Measurements from ENCODE around the gene COL18A1.
"Not testable (repeated sequence)": the region's sequence is repeated elsewhere in the genome, so short reads cannot be mapped to it uniquely, and the experiment has no call there.

COL18A1 gene
- long read RNA-seq, donor 1, partial matches to known transcripts = 47 of 47 reads
- long read RNA-seq, donor 1, other reads (novel, unspliced or antisense) = 0 of 47 reads
- long read RNA-seq, donor 2, full-length matches to known transcripts = 2 of 89 reads
- long read RNA-seq, donor 2, partial matches to known transcripts = 87 of 89 reads
- long read RNA-seq, donor 2, other reads (novel, unspliced or antisense) = 0 of 89 reads
- long read RNA-seq, donor 3, partial matches to known transcripts = 32 of 34 reads
- long read RNA-seq, donor 3, other reads (novel, unspliced or antisense) = 0 of 34 reads
- long read RNA-seq, donor 4, full-length matches to known transcripts = 2 of 95 reads
- long read RNA-seq, donor 4, partial matches to known transcripts = 93 of 95 reads
- long read RNA-seq, donor 4, other reads (novel, unspliced or antisense) = 0 of 95 reads
- long read RNA-seq, donor 5, full-length matches to known transcripts = 6 of 78 reads
- long read RNA-seq, donor 5, partial matches to known transcripts = 72 of 78 reads
- long read RNA-seq, donor 5, other reads (novel, unspliced or antisense) = 0 of 78 reads
- long read RNA-seq, donor 6, transcript COL18A1-207 (5 exons, 2,515 nt) = major isoform, 5 of 227 reads
- long read RNA-seq, donor 6, partial matches to known transcripts = 222 of 227 reads
- long read RNA-seq, donor 6, other reads (novel, unspliced or antisense) = 0 of 227 reads
- long read RNA-seq, donor 7, full-length matches to known transcripts = 5 of 182 reads
- long read RNA-seq, donor 7, partial matches to known transcripts = 177 of 182 reads
- long read RNA-seq, donor 7, other reads (novel, unspliced or antisense) = 0 of 182 reads
- long read RNA-seq, donor 8, full-length matches to known transcripts = 2 of 81 reads
- long read RNA-seq, donor 8, partial matches to known transcripts = 79 of 81 reads
- long read RNA-seq, donor 8, other reads (novel, unspliced or antisense) = 0 of 81 reads

- DNase-seq = no peak
Measured at GRCh38 chr21:45404730-45405270, at the start of gene COL18A1. Gene COL18A1, plus strand, starts transcription at chr21:45405165. Its CDS starts 66 bp downstream, at chr21:45405231.

GRCh38 chr21:45355573-45355972 is 49.4 kb upstream of the COL18A1 start:
- DNase-seq = no peak

- DNase-seq = no peak
Measured at GRCh38 chr21:45356251-45356650, 48.7 kb upstream of the COL18A1 start.

DNA sequence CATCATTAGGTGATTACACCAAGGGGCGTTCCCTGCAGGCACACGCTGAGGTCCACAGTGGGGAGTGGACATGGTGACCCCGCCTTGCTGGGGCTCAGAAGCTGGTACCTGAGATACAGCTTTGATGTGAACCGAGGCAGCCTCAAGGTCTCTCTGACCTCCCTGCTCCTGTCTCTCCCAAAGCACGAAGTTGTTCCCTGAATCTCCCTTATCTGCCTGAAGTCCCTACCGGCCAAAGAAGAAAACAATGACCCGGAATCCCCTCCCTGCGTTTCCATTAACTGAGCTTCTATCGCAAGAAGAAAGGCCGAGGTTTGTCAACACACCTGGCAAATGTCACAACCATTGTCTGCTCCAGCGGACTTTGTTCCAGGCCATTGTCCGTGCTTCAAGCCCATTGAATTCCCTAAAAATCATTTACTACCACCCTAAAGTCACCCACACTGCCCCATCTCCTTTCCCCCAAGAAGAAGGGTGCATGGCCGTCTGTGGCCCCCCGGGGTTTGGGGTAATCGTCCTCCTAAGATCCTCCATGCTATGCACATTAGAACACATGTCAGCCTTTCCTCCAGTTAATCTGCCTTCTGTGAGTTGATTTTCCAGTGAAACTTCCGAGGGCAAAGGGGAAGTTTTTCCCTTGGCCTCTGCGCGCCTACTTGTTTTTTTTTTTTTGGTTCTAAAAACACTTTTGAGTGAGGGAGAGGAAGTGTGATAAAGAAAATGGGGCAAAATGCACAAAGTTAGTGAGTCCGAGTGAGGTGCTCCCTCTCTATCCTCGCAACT is 48.1 kb upstream of the COL18A1 start:
- DNase-seq = no peak

DNA sequence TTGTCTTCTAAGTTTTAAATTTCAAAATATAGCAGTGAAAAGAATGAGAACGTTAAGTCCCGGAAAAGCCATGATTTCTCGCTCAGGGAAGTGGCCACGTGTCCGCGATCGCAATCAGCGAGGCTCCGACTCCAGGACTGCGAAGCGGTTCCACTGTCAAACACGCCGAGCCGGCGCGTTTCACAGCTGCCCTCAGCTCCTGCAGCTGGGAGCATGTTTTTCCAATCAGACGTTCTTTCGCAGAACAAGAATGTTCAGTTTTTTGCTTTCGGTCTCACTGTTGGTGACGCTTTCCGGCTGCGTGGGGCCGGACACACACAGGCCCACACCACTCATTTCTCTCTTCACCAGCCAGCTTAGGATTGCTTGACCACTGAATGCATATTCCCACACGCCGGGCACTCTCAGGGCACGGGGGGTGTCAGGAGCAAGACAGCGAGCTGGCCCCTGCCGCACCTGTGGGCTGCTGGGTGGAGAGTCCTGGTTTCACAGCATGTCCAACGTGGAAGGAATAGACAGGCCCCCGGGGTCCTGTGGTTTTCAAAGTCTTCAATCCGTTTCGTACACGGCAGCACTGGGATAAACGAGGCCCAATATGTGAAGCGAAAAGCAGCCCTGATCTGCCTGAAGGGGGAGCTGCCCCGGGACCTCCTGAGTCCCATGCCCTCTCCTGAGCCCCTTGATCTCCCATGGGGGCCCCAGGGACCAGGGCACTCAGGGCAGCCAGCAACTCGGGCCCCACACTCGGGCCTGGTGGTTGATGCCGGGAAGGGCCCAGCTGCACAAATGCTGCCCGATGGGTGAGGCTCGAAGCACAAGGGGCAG is 47.3 kb upstream of the COL18A1 start:
- no peak for DNase-seq

GRCh38 chr21:45358261-45358670 is 46.7 kb upstream of the COL18A1 start:
- DNase-seq = no peak

- no peak for DNase-seq
Measured at GRCh38 chr21:45358711-45359310, 46.2 kb upstream of the COL18A1 start.

- no peak for DNase-seq
Measured at GRCh38 chr21:45359451-45360217, 45.3 kb upstream of the COL18A1 start.

DNA sequence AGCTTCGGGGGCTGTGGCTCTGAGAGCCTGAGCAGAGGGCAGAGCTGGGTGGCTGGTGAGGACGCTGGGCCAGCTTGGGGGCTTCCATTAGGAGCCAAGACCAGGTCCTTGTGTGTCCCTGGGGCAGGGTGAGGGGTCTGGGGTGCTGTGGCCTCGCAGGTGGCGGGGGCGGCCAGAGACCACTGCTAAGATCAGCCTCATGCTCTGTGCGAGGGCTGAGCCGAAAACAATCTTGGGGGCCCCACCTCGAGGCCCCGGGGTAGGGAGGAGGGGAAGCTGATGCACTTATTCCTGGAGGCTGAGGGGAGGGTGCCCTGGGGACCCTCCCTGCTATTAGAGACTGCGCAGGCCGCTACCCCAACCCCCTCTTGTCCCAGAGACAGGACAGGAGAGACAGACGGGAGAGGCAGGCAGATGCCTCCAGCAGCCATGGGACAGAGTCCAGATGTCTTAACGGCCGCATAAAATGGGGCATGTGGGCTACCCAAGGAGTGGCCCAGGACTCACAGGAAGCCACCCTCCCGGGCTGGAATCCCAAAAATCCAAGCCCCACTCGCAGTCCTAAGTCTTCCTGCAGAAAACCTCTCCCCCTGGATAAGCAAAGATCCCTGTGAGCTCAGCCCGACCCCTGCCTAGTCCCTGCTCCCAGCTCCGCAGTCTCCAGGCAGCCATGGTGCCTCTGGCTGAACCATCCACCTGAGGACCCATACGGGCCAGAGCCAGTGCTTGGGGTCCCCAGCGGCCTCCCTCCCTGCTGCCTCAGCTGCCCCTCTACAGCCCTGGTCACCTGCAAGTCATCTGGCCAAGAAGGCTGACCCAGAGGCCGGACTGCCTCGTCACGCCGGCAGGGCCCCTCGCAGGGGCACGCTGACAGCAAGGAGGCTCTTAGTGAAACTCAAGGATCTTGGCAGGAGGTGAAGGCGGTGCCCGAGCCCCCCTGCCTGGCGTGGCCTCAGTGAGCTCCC is 43.6 kb upstream of the COL18A1 start:
- peak; percentile 54 for DNase-seq

- DNase-seq = no peak
Measured at GRCh38 chr21:45362077-45362747, 42.8 kb upstream of the COL18A1 start.

DNA sequence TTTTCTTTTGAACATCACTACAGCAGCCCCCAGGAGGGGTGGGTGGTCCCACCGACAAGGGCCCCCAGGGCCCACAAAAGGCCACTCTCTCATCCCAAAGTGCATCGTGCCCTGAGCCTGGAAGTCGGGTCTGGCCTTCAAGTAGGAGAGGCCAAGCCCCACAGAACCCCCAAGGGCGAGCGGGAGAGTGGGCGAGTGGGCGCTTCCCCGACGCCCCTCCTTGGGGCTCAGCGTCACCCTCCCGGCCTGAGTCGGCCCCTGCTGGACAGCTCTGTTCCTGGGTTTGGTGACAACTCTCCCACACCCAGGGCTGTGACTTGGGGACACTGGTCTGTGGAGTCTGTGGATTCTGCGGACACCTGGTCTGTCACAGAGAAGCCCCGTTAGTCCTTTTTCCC is 42.2 kb upstream of the COL18A1 start:
- no peak for DNase-seq

DNA sequence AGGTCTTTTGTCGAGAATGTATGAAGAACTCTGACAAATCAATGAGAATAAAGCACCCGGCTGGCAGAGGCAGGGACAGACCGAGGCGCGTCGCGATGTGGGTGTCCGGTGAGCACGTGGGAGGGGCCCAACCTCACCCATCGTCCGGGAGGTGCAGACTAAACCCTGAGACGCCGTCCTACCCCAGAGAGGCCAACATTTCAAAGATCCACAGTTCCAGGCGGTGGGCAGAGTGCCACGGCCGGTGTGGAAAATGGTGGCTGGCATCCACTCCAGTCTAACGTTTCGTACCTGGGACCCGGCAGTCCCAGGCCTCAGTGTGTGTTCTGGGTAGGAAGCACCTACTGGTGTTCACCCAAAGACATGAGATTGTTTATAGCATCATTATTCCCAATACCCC is 41.7 kb upstream of the COL18A1 start:
- DNase-seq = not testable (repeated sequence)

GRCh38 chr21:45363921-45364467 is 41.0 kb upstream of the COL18A1 start:
- DNase-seq = no peak

DNA sequence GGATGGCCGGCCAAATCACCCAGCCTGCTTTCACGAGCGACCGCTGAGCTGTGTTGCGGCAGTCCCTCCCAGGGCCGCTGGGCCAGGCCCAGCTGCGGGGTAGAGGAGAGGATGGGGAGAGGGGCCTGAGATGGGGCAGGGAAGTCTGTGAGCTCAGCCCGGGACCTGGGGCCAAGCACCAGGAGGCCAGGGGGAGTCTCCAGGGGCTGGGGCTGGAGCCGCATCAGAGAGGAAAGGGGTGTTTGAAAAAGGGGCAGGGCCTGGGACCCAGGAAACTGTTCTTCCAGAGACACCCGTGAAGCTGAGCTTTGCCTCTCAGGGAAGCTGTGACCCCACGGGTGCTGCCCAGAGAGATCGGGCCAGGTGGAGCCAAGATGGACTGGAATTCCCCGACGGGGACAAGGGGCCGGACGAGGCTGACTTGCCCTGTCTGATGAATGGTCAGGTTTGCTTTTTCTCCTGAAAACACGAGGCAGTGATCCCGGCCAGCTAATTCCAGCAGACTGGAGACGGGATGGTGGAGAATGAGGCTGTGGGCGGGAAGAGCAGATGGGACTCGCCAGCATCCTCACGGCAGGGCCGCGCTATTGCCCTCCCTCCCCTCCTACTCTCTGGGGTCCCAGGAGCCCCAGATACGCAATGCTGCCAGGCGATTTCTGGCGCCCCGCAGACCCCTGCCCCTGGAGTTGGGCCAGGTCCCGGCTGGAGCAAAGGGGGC is 40.3 kb upstream of the COL18A1 start:
- DNase-seq = no peak

DNA sequence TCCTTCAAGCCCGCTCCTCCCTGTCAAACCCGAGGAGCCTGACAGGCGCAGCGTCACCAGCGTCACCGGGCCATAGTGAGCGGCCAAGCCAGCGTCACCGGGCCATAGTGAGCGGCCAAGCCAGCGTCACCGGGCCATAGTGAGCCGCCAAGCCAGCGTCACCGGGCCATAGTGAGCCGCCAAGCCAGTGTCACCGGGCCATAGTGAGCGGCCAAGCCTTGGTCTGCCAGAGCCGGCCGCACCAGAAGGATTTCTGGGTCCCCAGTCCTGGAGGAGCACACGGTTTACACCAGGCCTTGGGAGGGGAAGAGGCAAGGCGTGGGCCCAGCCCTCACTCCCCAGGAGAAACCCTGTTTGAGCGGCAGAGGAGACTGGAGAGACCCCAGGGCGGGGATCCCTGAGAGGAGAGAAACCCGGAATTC is 39.8 kb upstream of the COL18A1 start:
- no peak for DNase-seq

- no peak for DNase-seq
Measured at GRCh38 chr21:45365608-45366241, 39.2 kb upstream of the COL18A1 start.
